ENCODE results near the gene SLC12A3. TPM values are rescaled to one million over a fixed set of nuclear protein-coding genes. Genes with fewer than 3 reads are reported as not detected.

The SLC12A3 gene
- total RNA-seq, 3 donors from 2014 or later: not detected

DNA sequence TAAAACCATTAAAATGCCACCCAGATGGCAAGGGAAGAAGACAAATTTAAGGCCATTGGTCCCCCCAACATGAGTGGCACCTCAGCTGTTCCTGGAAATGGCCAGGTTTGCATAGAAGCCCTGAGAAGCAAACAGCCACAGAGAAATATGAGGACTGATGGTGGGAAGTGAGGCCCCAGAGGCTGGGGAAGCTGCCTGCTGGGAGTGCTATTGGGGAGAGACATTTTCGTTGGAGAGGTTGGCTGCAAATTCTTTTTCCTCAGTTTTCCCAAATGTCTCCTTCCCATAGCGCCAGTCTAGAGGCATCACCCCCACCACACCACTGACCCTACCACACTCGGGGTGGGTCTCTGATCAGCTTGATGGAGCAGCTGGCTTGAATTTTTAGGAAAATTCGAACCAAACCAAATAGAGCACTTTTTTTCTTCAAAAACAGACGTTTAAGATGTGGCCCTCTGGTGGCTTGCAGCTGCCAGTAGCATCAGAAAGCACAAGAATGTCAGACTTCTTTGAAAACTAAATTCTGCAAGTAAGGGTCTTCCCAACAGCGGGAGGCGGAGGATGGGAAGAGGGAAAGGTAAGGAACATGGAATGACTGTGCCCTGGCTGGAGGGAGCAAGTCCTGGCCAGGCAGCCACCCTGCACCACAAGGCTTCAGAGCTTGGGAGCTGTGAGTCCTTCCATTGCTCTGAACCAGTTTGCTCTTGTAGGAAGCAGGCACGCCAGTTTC lies 13.2 kb upstream of the SLC12A3 start:
- no peaks in the 10 kb centered on the region for H3K27me3 ChIP-seq
- H3K4me1 ChIP-seq: peaks cover 0 to 7% of the 10 kb centered on the region in 2 donors
- no peak overlapping the region for H3K27ac ChIP-seq
- H3K4me3 ChIP-seq: no peak overlapping the region
- no peaks in the 10 kb centered on the region for H3K36me3 ChIP-seq
- no peaks in the 10 kb centered on the region for H3K9me3 ChIP-seq
- intact Hi-C loops (cut with DNase I; ENCODE audit: low total_unique reads): no loop called here
- TF ChIP-seq POLR2AphosphoS5 (IDR thresholded peaks at IDR 0.05) (no peak), POLR2A (IDR thresholded peaks at IDR 0.05) (no peak)
- TF ChIP-seq, protein P1, sequence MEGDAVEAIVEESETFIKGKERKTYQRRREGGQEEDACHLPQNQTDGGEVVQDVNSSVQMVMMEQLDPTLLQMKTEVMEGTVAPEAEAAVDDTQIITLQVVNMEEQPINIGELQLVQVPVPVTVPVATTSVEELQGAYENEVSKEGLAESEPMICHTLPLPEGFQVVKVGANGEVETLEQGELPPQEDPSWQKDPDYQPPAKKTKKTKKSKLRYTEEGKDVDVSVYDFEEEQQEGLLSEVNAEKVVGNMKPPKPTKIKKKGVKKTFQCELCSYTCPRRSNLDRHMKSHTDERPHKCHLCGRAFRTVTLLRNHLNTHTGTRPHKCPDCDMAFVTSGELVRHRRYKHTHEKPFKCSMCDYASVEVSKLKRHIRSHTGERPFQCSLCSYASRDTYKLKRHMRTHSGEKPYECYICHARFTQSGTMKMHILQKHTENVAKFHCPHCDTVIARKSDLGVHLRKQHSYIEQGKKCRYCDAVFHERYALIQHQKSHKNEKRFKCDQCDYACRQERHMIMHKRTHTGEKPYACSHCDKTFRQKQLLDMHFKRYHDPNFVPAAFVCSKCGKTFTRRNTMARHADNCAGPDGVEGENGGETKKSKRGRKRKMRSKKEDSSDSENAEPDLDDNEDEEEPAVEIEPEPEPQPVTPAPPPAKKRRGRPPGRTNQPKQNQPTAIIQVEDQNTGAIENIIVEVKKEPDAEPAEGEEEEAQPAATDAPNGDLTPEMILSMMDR (IDR thresholded peaks at IDR 0.05): peak in 1 of 3 donors; percentile 7
- no peak for DNase-seq (ENCODE audit: low spot score in 2 of 2)

DNA sequence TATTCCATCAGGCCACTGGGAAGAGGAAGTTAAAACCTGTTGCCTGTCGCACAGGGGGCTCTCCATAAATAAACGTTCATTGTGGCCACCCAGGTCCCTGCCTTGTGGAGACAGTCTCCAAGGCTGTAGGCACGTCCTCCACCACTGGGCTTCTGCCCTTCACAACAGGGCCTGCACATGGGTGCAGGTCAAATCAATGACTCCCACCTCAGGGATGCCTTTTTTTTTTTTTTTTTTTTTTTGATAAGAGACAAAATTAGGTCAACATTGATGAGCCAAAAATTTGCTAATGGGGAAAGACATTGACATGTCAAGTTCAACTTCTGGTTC lies 12.6 kb upstream of the SLC12A3 start:
- TF ChIP-seq POLR2AphosphoS5 (IDR thresholded peaks at IDR 0.05) (no peak), POLR2A (IDR thresholded peaks at IDR 0.05) (no peak)
- TF ChIP-seq, protein P1 (IDR thresholded peaks at IDR 0.05): no peak

DNA sequence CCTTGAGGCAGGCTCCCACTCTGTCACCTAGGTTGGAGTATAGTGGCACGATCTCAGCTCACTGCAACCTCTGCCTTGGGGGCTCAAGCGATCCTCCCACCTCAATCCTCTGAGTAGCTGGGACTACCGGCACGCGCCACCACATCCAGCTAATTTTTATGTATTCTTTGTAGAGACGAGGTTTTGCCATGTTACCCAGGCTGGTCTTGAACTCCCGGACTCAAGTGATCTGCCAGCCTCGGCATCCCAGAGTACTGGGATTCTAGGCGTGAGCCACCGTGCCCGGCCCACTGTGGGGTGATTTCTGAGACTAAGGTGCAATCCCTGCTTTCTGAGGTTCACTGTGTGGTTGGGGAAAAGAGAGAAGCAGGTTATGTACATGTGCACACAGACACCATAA lies 12.0 kb upstream of the SLC12A3 start:
- intact Hi-C loops (cut with DNase I; ENCODE audit: low total_unique reads): no loop called here
- DNase-seq (ENCODE audit: low spot score in 2 of 2): no peak
- H3K4me1 ChIP-seq: peaks cover 0 to 7% of the 10 kb centered on the region in 2 donors
- TF ChIP-seq POLR2AphosphoS5 (IDR thresholded peaks at IDR 0.05) (no peak), POLR2A (IDR thresholded peaks at IDR 0.05) (no peak)
- TF ChIP-seq, protein P1 (IDR thresholded peaks at IDR 0.05): no peak
- no peaks in the 10 kb centered on the region for H3K9me3 ChIP-seq
- H3K27me3 ChIP-seq: no peaks in the 10 kb centered on the region
- no peak overlapping the region for H3K27ac ChIP-seq
- no peak overlapping the region for H3K4me3 ChIP-seq
- no peaks in the 10 kb centered on the region for H3K36me3 ChIP-seq

More for the DNA sequence above, 12.6 kb upstream of the SLC12A3 start:
- no peaks in the 10 kb centered on the region for H3K27me3 ChIP-seq
- H3K4me3 ChIP-seq: no peak overlapping the region
- intact Hi-C loops (cut with DNase I; ENCODE audit: low total_unique reads): no loop called here
- no peaks in the 10 kb centered on the region for H3K9me3 ChIP-seq
- no peak for DNase-seq (ENCODE audit: low spot score in 2 of 2)
- H3K27ac ChIP-seq: no peak overlapping the region
- peaks cover 0 to 7% of the 10 kb centered on the region in 2 donors for H3K4me1 ChIP-seq
- no peaks in the 10 kb centered on the region for H3K36me3 ChIP-seq

DNA sequence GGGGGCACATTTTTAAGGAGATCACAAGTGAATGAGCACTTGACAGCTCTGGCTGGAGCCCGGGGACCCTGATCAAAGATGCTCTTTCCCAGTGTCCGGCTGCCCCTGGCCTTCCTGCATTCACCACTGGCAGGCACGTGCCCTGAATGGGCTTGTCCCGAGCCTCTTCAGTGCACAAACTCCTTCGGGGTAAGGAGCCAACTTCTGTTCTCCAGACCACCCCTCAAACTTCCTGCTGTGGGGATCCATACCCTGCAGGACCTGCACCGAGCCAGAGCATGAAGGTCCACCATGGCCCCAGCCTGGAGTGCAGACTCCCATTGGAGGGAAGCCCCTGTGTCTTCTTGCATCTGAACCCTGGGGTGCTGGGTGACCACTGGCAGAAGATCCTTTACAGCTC lies 9.8 kb upstream of the SLC12A3 start:
- H3K9me3 ChIP-seq: no peaks in the 10 kb centered on the region
- H3K27ac ChIP-seq: no peak overlapping the region
- TF ChIP-seq POLR2AphosphoS5 (IDR thresholded peaks at IDR 0.05) (no peak), POLR2A (IDR thresholded peaks at IDR 0.05) (no peak)
- TF ChIP-seq, protein P1 (IDR thresholded peaks at IDR 0.05): no peak
- no peaks in the 10 kb centered on the region for H3K36me3 ChIP-seq
- H3K4me3 ChIP-seq: no peak overlapping the region
- intact Hi-C loops (cut with DNase I; ENCODE audit: low total_unique reads): no loop called here
- H3K4me1 ChIP-seq: no peaks in the 10 kb centered on the region
- H3K27me3 ChIP-seq: no peaks in the 10 kb centered on the region
- DNase-seq (ENCODE audit: low spot score in 2 of 2): no peak

DNA sequence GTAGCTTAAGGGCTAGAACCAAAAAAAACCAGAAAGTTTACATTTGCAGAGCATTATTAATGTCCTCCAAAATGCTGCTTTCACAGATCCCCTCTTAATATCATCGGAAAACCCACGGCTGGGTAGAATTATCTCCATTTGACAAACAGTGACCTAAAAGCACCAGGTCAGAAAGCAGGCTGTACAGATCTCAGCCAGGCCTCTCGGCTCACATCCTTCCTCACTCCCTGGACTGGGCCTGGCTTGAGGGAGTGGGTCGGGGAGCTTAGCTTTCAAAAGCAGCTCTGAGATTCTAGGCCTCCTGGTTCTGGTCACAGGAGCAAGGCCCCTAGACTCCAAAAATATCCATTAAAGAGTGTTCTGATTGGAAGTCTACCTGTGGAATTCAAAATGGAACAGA lies 9.1 kb upstream of the SLC12A3 start:
- no peak overlapping the region for H3K4me3 ChIP-seq
- no peaks in the 10 kb centered on the region for H3K36me3 ChIP-seq
- intact Hi-C loops (cut with DNase I; ENCODE audit: low total_unique reads): no loop called here
- no peak for DNase-seq (ENCODE audit: low spot score in 2 of 2)
- H3K27ac ChIP-seq: no peak overlapping the region
- no peaks in the 10 kb centered on the region for H3K4me1 ChIP-seq
- no peaks in the 10 kb centered on the region for H3K27me3 ChIP-seq
- TF ChIP-seq POLR2A (IDR thresholded peaks at IDR 0.05): no peak
- TF ChIP-seq, protein P1 (IDR thresholded peaks at IDR 0.05): no peak
- TF ChIP-seq POLR2AphosphoS5 (IDR thresholded peaks at IDR 0.05): no peak
- no peaks in the 10 kb centered on the region for H3K9me3 ChIP-seq

Data from breast epithelium (tissue), 4 donors.